Natural killer cell (primary cell): Measurements from ENCODE around the gene MACROD2. TPM values are rescaled to one million over a fixed set of nuclear protein-coding genes. Genes with fewer than 3 reads are reported as not detected.

ENCODE experiments used
- ATAC-seq, 3 donors: fragments of 150-1000 bp in 2 of 3; fragments of 200-7000 bp in 1 of 3; cut with Tn5 transposase; 1 replicate in 1 of 3; 2 replicates in 2 of 3; pipeline ENCODE4 v1.10.0; 2021; ENCODE audit warnings: mild to moderate bottlenecking in 2 of 3, moderate library complexity in 2 of 3
- DNase-seq, 2 donors: peaks; one replicate each; pipeline versions ENCODE4 v3.0.0 to v3.0.0-alpha.2; 2013 to 2021; ENCODE audit warnings: mixed read lengths in 1 of 2
- H3K27ac ChIP-seq: one replicate; pipeline ENCODE4 v1.5.1; 2013; ENCODE audit warnings: mild to moderate bottlenecking, low read length
- H3K27me3 ChIP-seq: one replicate; pipeline ENCODE4 v1.6.1; 2013; ENCODE audit warnings: low read length; ENCODE audit not compliant: control insufficient read depth, insufficient read depth
- H3K36me3 ChIP-seq: one replicate; pipeline ENCODE4 v1.6.1; 2013; ENCODE audit warnings: low read length; ENCODE audit not compliant: control insufficient read depth, insufficient read depth
- H3K4me1 ChIP-seq: one replicate; pipeline ENCODE4 v1.6.1; 2013; ENCODE audit warnings: low read length; ENCODE audit not compliant: control insufficient read depth, insufficient read depth
- H3K4me3 ChIP-seq: one replicate; pipeline ENCODE4 v1.5.1; 2013; ENCODE audit warnings: low read length
- H3K9me3 ChIP-seq: one replicate; pipeline ENCODE4 v1.6.1; 2013; ENCODE audit warnings: low read length; ENCODE audit not compliant: control insufficient read depth, insufficient read depth
- H3K27ac Mint-ChIP-seq, 2 donors: one replicate each; pipeline ENCODE4 v1.8.0; 2022; ENCODE audit warnings: mild to moderate bottlenecking in 2 of 2, mixed read lengths in 2 of 2, moderate library complexity in 1 of 2
- H3K27me3 Mint-ChIP-seq, 2 donors: one replicate each; pipeline ENCODE4 v1.8.0; 2022; ENCODE audit warnings: low read depth in 2 of 2, mixed read lengths in 2 of 2
- H3K36me3 Mint-ChIP-seq: one replicate; pipeline ENCODE4 v1.8.0; 2022; ENCODE audit warnings: mixed read lengths
- H3K4me1 Mint-ChIP-seq, 2 donors: one replicate each; pipeline ENCODE4 v1.8.0; 2022; ENCODE audit warnings: mixed read lengths in 2 of 2
- H3K4me3 Mint-ChIP-seq: one replicate; pipeline ENCODE4 v1.8.0; 2022; ENCODE audit warnings: mild to moderate bottlenecking, moderate library complexity, mixed read lengths
- H3K9me3 Mint-ChIP-seq, 2 donors: one replicate each; pipeline ENCODE4 v1.8.0; 2022; ENCODE audit warnings: mixed read lengths in 2 of 2
- CTCF ChIP-seq: fragments of 200-600 bp; IDR thresholded peaks from one replicate; pipeline ENCODE4 v1.8.0; 2022; ENCODE audit warnings: antibody characterized with exemption
- WGBS: methylation state at CpG from one replicate; pipeline ENCODE4 v1.1.7; 2013; ENCODE audit warnings: missing lambda C conversion rate; ENCODE audit not compliant: insufficient coverage; 5-methylcytosine and 5-hydroxymethylcytosine counted together
- intact Hi-C: fragments of 100-400 bp; cut with micrococcal nuclease; formaldehyde crosslinking; loops from one replicate; pipeline ENCODE4 v1.14.2; 2022
- total RNA-seq, 4 donors: library from RNA; stranded (reverse); fragments of 120-200 nt in 1 of 4; gene quantifications; one replicate each; pipeline versions ENCODE4 v1.2.3 to v1.2.4, GENCODE V29; 2013 to 2022

Gene MACROD2
- total RNA-seq, 3 donors from 2014 or later (not counting 1 experiment from before 2014, with no cell fraction given): 0.19 to 0.88 TPM; not detected in 1

DNA sequence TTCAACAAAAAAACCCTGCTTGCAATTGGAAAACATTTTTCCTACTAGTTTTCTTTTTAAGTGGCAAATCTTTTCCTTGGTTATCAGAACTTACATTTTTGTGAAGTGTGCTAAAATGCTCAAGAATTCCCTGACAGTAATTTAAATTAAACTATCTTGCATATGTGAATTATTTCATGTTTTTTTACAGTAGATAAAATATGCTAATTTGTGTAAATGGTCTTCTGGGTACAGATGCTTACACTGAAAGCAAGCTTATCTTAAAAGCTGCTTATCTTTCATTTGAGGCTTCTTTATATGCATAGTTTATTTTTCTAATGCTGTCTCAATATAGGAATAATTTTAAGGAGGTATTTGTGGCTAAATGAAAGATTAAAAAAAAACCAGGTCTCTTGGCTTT is 745.1 kb downstream of the MACROD2 start:
- no peaks in the 10 kb centered on the region for H3K9me3 ChIP-seq
- DNase-seq: no peak
- H3K27ac ChIP-seq: no peak overlapping the region
- peaks cover 7 to 18% of the 10 kb centered on the region in 2 donors for H3K9me3 Mint-ChIP-seq
- no peaks in the 10 kb centered on the region for H3K27me3 ChIP-seq
- no peaks in the 10 kb centered on the region for H3K4me1 ChIP-seq
- no peak for TF ChIP-seq CTCF
- H3K4me3 Mint-ChIP-seq: no peak overlapping the region
- no peaks in the 10 kb centered on the region for H3K27me3 Mint-ChIP-seq
- no peaks in the 10 kb centered on the region for H3K4me1 Mint-ChIP-seq
- intact Hi-C loops: no loop called here
- no peak for ATAC-seq
- H3K27ac Mint-ChIP-seq: no peak overlapping the region
- H3K36me3 ChIP-seq: no peaks in the 10 kb centered on the region
- no peaks in the 10 kb centered on the region for H3K36me3 Mint-ChIP-seq
- no peak overlapping the region for H3K4me3 ChIP-seq

- H3K4me3 ChIP-seq: no peak overlapping the region
- no peak for TF ChIP-seq CTCF
- H3K27ac Mint-ChIP-seq: no peak overlapping the region
- DNase-seq: no peak
- no peaks in the 10 kb centered on the region for H3K36me3 Mint-ChIP-seq
- H3K9me3 Mint-ChIP-seq: peaks cover 7 to 18% of the 10 kb centered on the region in 2 donors
- intact Hi-C loops: no loop called here
- H3K4me1 Mint-ChIP-seq: no peaks in the 10 kb centered on the region
- no peaks in the 10 kb centered on the region for H3K4me1 ChIP-seq
- no peaks in the 10 kb centered on the region for H3K9me3 ChIP-seq
- no peaks in the 10 kb centered on the region for H3K27me3 ChIP-seq
- H3K27ac ChIP-seq: no peak overlapping the region
- no peaks in the 10 kb centered on the region for H3K27me3 Mint-ChIP-seq
- no peak overlapping the region for H3K4me3 Mint-ChIP-seq
- no peak for ATAC-seq
- H3K36me3 ChIP-seq: no peaks in the 10 kb centered on the region
Observed at GRCh38 chr20:14741616-14742015, 746.3 kb downstream of the MACROD2 start.

DNA sequence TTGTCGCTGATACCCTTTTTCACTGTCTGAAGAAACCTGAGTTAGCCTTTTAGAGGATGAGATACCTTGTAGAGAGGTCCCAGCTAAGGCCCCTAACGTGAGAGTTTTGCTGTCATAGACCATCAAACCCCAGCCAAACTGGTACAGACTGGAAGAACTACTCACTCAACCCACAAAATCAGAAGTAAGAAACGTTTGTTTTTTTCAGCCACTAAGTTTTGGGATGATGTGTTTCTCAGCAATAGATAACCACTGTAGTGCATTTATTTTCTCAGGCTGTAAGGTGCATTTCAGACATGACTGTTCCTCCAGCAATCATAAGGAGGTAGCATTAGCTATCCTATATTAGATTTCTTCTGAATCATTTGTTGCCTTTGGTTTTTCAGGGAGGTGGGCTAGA is 749.4 kb downstream of the MACROD2 start:
- H3K36me3 Mint-ChIP-seq: no peaks in the 10 kb centered on the region
- no peak overlapping the region for H3K4me3 Mint-ChIP-seq
- H3K27me3 Mint-ChIP-seq: no peaks in the 10 kb centered on the region
- peaks cover 11 to 13% of the 10 kb centered on the region in 2 donors for H3K9me3 Mint-ChIP-seq
- Histone ChIP-seq H3K27ac (no peak overlapping the region), H3K9me3 (no peaks in the 10 kb centered on the region), H3K27me3 (no peaks in the 10 kb centered on the region), H3K36me3 (no peaks in the 10 kb centered on the region), H3K4me1 (no peaks in the 10 kb centered on the region), H3K4me3 (no peak overlapping the region)
- H3K4me1 Mint-ChIP-seq: no peaks in the 10 kb centered on the region
- DNase-seq (no peak), ATAC-seq (no peak)
- WGBS: 53% methylated on average over 3 of the region's 3 CpGs
- intact Hi-C loops: no loop called here
- no peak overlapping the region for H3K27ac Mint-ChIP-seq
- no peak for TF ChIP-seq CTCF

DNA sequence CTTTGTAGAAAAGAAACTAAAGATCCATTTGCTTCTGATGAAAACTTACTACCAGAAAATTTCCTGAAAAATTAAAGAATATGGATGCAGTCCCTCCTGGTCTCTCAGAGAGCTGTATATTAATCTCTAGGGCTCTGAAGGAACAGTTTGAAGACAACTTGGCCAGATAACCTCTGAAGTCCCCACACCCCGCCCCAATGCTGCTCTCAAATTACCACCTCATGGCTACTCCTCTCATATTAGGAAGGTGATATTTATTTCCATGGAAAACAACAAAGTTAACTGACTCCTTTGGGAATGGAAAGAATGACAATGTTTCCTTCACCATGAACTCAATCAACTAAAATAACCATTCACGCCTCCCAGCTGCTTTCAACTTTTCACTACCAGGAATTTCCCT is 750.5 kb downstream of the MACROD2 start:
- Mint-ChIP-seq H3K9me3 (peaks cover 11 to 13% of the 10 kb centered on the region in 2 donors), H3K27ac (no peak overlapping the region), H3K4me1 (no peaks in the 10 kb centered on the region), H3K27me3 (no peaks in the 10 kb centered on the region), H3K4me3 (no peak overlapping the region), H3K36me3 (no peaks in the 10 kb centered on the region)
- Histone ChIP-seq H3K4me3 (no peak overlapping the region), H3K9me3 (no peaks in the 10 kb centered on the region), H3K27ac (no peak overlapping the region), H3K36me3 (no peaks in the 10 kb centered on the region), H3K4me1 (no peaks in the 10 kb centered on the region), H3K27me3 (no peaks in the 10 kb centered on the region)
- 95% methylated on average over 1 of the region's 2 CpGs for WGBS
- TF ChIP-seq CTCF: no peak
- ATAC-seq (no peak), DNase-seq (no peak)
- intact Hi-C loops: no loop called here
